Embryonic facial prominence (tissue), 1 donor: ENCODE results near the gene PICALM.
"Not testable (repeated sequence)": the region's sequence is repeated elsewhere in the genome, so short reads cannot be mapped to it uniquely, and the experiment has no call there.

Experiments used
- DNase-seq: peaks from one replicate; pipeline ENCODE4 v3.0.0-alpha.2; 2016; ENCODE audit errors: extremely low spot score

The PICALM gene

DNA sequence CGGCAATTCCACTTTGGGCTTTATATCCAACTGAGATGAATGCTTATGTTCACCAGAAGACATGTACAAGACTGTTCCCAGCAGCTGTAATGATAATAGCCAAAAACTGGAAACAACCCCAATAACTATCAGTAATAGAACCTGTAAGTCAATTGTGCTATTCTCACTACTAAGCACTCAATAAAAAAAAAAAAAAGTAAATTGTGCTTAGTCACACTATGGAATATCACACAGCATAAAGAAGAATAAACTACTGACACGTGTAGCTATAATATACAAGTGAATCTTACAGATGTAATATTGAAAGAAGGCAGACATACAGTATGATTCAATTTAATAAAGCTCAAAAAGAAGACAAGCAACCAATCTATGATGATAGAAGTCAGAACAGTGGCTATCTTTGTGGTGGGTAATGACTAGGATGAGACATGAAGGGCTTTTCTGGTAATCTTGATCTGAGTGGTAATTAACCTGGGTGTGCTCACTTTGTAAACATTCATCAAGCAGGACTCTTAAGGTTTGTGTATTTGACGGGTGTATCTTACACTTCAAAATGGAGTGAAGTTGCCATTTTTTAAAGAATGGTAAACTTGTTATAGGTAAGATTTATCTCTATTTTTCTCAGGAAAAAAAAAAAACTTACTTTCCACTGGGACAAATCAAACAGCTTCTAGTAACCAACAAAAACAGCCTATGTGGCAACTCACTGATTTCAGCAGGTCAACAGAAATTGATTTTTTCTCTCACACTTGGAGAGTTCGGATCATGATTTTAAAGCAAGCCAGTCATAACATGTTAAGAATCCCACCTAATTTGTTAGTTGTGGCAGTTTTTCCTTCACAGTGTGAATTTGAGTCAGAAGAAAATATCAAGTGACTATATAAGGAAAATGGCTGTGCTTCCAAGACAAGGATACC, 129.5 kb downstream of the PICALM start:
- no peak for DNase-seq

DNA sequence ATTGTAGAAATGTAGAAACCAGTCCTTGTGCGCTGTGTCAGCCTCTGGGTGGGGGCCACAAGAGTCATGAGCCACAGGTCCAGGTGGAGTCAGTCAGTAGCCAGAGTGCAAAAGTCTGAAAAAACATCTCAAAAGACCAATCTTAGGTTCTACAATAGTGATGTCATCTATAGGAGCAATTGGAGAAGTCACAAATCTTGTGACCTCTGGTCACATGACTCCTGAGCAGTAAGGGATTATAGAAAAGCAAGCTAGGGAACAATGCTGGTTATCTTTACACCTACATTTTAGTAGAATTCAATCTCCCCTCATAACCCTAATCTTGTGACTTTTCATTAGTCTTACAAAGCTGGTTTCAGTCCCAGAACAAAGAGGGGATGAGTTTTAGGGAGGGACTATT, 131.0 kb downstream of the PICALM start:
- DNase-seq, result no peak

DNA sequence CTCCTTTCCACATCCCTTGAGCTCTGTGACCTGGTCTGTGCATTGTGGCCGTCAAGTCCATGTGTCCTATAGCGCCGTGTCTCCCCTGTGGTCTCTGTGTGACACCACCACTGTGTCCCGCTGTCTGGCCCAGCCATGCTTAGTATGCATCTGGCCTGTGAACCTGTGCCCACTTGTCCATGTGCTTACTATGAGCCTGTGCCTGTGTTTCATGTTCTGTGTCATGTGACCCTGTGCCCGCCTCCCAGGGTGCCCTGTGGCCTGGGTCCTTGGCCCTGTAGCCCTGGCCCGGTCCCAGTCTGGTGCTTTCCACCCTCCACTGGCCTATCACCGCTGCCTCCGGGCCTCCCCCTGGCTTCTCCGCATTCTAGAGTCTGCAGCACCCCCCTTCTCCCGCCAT, 133.1 kb downstream of the PICALM start:
- DNase-seq, result no peak

DNA sequence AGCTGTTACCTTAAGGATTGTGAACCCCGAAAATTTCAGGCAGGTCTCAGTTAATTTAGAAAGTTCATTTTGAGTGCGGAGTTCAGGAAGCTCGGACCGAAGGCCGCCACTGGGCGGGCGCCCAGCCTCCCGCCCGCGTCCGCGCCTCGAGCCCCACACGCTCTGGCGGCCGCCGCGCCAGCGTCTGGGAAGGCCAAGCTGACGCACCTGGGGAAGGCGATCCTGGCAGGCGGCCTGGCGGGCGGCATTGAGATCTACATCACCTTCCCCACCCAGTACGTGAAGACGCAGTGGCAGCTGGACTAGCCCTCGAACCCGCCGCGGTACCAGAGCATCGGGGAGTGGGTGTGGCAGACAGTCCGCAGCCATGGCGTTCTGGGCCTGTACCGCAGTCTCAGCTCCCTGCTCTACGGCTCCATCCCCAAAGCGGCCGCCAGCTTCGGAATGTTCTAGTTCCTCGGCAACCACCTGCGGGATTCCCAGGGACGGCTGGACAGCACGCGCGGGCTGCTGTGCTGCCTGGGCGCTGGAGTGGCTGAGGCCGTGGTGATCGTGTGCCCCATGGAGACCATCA, 134.2 kb downstream of the PICALM start:
- no peak for DNase-seq

DNA sequence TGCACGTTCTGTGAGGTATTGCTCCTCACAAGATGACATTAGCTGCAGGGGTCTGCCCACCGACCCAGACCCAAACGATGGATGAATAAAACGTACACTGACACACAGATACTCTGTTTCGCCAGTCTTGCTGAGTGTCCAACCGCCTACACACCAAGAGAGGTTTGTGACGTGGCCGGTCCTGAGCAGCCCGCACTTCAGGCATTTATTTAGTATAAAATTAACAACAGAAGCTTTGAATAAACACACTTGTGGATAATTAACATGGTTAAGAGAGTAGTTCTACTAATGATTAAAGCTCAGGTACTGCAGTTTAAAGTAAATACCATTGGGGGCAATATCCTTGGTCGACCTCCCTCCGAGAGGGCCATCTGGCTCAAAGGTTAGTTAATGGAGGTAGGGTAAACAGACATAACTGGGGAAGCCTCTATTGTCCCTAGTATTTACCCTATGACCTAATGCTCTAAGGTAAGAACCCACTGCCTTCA, 138.0 kb downstream of the PICALM start:
- DNase-seq, result no peak

DNA sequence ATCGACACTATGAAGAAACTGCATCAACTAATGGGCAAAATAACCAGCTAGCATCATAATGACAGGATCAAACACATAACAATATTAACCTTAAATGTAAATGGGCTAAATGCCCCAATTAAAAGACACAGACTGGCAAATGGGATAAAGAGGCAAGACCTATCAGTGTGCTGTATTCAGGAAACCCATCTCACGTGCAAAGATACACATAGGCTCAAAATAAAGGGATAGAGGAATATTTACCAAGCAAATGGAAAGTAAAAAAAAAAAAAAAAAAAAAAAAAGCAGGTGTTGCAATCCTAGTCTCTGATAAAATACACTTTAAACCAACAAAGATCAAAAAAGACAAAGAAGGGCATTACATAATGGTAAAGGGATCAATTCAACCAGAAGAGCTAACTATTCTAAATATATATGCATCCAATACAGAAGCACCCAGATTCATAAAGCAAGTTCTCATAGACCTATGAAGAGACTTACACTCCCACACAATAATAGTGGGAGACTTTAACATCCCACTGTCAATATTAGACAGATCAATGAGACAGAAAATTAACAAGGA, 142.2 kb downstream of the PICALM start:
- DNase-seq, result not testable (repeated sequence)

DNA sequence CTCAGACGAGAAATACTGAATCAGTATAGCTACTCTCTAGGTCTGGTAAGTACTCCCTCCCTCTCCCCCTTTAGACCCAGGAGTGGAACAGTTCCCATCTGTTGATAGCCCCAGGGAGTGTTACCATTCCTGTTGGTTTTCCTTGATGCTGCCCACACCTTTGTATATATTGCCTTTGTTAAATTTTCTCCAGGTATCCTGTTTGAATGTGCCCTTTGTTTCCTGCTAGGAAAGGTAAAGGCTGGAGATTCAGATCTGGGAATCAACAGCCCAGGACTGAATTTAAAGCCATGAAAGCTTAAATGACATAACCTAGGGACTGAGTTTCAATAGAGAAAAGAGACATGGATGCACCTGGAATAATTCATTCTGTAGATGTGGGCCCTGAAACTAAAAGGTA, 145.4 kb downstream of the PICALM start:
- DNase-seq, result no peak

DNA sequence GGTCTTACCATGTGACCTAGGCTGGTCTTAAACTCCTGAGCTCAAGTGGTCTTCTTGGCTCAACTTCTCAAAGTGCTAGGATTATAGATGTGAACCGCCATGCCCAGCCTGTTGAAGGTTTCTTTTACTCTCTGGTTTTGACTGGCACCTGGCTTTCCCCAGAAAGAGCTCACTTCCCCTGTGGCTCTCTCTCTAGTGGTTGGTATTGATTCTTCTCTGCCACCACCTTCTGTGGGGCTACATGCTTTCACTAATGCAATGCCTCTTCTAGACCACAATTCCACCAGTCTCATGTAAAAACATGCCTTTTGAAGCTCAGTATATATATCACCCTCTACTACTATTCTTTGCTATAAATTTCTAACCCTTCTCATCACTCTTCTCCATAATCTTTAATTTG, 146.5 kb downstream of the PICALM start:
- no peak for DNase-seq

DNA sequence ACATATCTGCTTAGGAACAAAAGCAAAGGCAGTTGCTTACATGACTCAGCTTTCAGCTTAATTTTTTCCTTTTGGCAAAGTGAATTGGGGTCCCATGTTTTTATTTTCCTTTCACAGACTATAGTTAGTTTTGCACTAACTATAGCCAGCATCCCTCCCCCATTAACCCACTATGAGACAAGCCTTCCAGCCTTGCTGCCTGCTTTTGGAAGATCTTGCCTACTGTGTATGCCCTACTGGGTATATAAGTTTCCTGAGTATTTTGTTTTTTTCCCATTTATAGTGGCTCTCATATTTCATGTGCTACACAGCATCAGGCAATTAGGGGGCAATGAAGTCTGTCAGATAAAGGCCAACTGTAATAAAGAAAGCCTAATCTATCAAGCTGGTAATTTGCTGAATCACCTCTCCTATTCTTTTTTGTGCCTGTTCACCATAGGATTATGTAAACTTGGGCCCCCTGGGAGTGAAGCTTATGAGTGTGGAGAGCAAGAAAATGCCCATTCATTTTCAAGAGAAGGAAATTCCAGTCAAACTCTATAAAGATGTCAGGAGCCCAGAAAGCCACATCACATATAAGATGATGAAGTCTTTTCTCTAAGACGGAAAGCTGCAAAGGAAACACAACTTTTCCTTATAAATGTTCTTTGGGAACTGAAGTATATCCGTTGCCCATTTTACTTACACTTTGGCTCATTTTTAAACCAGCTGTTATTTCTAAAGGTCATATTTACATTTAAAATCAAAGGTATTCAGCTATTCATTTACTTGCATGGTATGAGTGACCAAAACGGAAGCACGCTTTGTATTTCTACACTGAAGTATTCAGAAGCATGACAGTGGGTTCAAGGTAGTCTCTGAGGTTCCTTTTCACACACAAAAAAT, 149.7 kb downstream of the PICALM start:
- no peak for DNase-seq

DNA sequence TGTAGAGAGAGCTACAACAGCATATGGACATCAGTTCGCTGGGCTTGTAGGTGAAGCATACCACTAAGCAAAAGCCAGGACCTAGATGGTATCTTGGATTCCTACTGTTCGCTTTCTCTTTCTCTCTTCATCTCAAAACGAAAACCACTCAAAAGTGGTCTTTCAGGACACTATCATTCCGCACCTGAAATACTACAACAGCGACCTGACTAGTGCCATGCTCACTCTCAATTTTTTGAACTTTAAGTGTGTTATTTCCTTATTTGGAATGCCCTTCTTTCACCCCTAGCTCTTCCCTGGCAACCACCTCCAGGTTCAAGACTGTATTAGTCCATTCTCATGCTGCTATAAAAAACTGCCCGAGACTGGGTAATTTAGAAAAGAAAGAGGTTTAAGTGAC, 154.5 kb downstream of the PICALM start:
- no peak for DNase-seq

DNA sequence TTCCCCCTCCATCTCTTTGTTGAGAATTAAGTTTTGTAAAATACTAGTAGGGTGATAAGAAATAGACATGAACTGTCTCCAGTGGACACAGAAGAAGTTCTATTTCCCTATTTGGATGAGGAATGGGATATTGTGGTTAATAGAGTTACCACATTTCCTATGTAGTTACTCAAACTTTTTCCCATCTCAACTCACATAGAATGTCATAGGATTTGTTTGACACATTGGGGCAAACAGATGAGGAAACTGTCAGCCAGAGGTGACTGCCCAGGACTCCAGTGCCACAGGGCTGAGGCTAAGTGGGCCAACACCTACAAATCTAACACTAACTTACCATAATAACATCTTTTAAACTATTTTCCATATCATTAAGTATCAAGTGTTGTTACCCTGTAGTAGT, 155.4 kb downstream of the PICALM start:
- no peak for DNase-seq

DNA sequence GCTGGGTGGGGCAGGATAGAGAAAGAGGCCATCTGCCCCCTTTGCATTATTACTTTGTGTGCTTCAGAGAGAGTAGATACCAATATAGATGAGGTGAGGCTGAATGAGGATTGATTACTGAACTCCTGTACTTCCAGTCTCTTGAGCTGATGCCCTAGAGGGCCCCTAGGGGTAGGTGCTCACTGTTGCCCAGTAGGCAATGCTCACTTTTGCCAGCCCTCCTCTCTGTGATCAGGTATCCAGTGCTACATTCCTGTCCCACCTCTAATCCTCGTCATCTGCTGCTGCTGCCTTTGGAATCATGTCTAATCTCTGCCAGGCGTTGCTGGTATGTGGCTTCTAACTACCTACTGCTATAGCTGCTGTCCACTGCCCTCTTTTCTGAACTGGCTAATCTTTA, 156.5 kb downstream of the PICALM start:
- no peak for DNase-seq
